Stimulated activated CD8-positive, alpha-beta memory T cell treated with anti-CD3 and anti-CD28 coated beads, Interleukin-4, amount 100 ng/mL, for 24 hours (primary cell): ENCODE measurements around the gene PAPSS2.
"Not testable (repeated sequence)": the region's sequence is repeated elsewhere in the genome, so short reads cannot be mapped to it uniquely, and the experiment has no call there.

Experiments
- DNase-seq: peaks from one replicate; pipeline ENCODE4 v3.0.0-alpha.2; 2020; ENCODE audit warnings: low read depth

Gene PAPSS2

GRCh38 chr10:87705339-87705738 is 45.7 kb downstream of the PAPSS2 start:
- no peak for DNase-seq

- DNase-seq, result no peak
These were observed 47.1 kb downstream of the PAPSS2 start for GRCh38 chr10:87706731-87707130.

GRCh38 chr10:87707254-87707653 is 47.6 kb downstream of the PAPSS2 start:
- no peak for DNase-seq

- no peak for DNase-seq
These were observed 53.4 kb downstream of the PAPSS2 start for GRCh38 chr10:87712913-87713616.

GRCh38 chr10:87713707-87714106 is 54.0 kb downstream of the PAPSS2 start:
- no peak for DNase-seq

GRCh38 chr10:87715552-87716347 is 56.1 kb downstream of the PAPSS2 start:
- no peak for DNase-seq

GRCh38 chr10:87716348-87716670 is 56.6 kb downstream of the PAPSS2 start:
- no peak for DNase-seq

GRCh38 chr10:87720665-87721064 is 61.0 kb downstream of the PAPSS2 start:
- no peak for DNase-seq

- DNase-seq, result no peak
These were observed 62.1 kb downstream of the PAPSS2 start for GRCh38 chr10:87721781-87722180.

GRCh38 chr10:87722716-87723115 is 63.0 kb downstream of the PAPSS2 start:
- DNase-seq, result no peak

- no peak for DNase-seq
These were observed 63.8 kb downstream of the PAPSS2 start for GRCh38 chr10:87723500-87723899.

GRCh38 chr10:87724789-87725188 is 65.1 kb downstream of the PAPSS2 start:
- DNase-seq, result no peak

- no peak for DNase-seq
These were observed 70.3 kb downstream of the PAPSS2 start for GRCh38 chr10:87729940-87730339.

- DNase-seq, result no peak
These were observed 73.4 kb downstream of the PAPSS2 start for GRCh38 chr10:87733081-87733480.

- no peak for DNase-seq
These were observed 75.5 kb downstream of the PAPSS2 start for GRCh38 chr10:87734987-87735827.

GRCh38 chr10:87738253-87738652 is 78.6 kb downstream of the PAPSS2 start:
- DNase-seq, result not testable (repeated sequence)

- no peak for DNase-seq
These were observed 80.0 kb downstream of the PAPSS2 start for GRCh38 chr10:87739703-87740102.

GRCh38 chr10:87740254-87740655 is 80.6 kb downstream of the PAPSS2 start:
- no peak for DNase-seq

GRCh38 chr10:87742992-87743610 is 83.4 kb downstream of the PAPSS2 start:
- DNase-seq, result not testable (repeated sequence)

GRCh38 chr10:87744606-87745005 is 84.9 kb downstream of the PAPSS2 start:
- DNase-seq, result no peak

- no peak for DNase-seq
These were observed 87.2 kb downstream of the PAPSS2 start for GRCh38 chr10:87746911-87747310.

GRCh38 chr10:87748244-87748643 is 88.6 kb downstream of the PAPSS2 start:
- DNase-seq, result not testable (repeated sequence)
